OCI-LY7 (cell line): ENCODE data around the gene POU2AF3. TPM values are rescaled to one million over a fixed set of nuclear protein-coding genes. Genes with fewer than 3 reads are reported as not detected.
"Not testable (repeated sequence)": the region's sequence is repeated elsewhere in the genome, so short reads cannot be mapped to it uniquely, and the experiment has no call there.

Experiments used
- BruUV-seq: library from RNA; stranded (reverse); fragments of 400-500 nt; replicated peaks from 2 replicates; lab custom pipeline; 2021; lab: Mats Ljungman, UMichigan
- CTCF ChIA-PET: fragments of 300-600 bp; sonication (Branson Sonifier 250); formaldehyde crosslinking; loops from one replicate; lab custom pipeline; 2022; ENCODE audit warnings: antibody characterized with exemption; ENCODE audit not compliant: unreplicated experiment; lab: Charles Lee
- POLR2A ChIA-PET: fragments of 300-600 bp; sonication (Branson Sonifier 250); formaldehyde crosslinking; loops from one replicate; lab custom pipeline; 2022; ENCODE audit warnings: antibody characterized with exemption; lab: Charles Lee
- DNase-seq: peaks from one replicate; pipeline ENCODE4 v3.0.0-alpha.2; 2015; ENCODE audit warnings: low spot score
- H2AFZ ChIP-seq: fragments of 200-600 bp; sonication (generic), shearing (Covaris generic); 2 replicates; pipeline ENCODE4 v1.6.1; 2014; ENCODE audit warnings: mild to moderate bottlenecking, antibody characterized with exemption, low read length, moderate library complexity
- H3K27ac ChIP-seq: fragments of 200-600 bp; sonication (generic); 2 replicates; pipeline ENCODE4 v1.5.1; 2014; ENCODE audit warnings: mixed run types, low read depth, mild to moderate bottlenecking, moderate library complexity, low read length, inconsistent platforms; ENCODE audit not compliant: poor library complexity, severe bottlenecking
- H3K36me3 ChIP-seq: fragments of 200-600 bp; sonication (generic); 2 replicates; pipeline ENCODE4 v1.6.1; 2014; ENCODE audit warnings: mild to moderate bottlenecking, antibody characterized with exemption, low read length, moderate library complexity, mixed read lengths; ENCODE audit not compliant: insufficient read depth
- H3K4me1 ChIP-seq: fragments of 200-600 bp; sonication (generic); 2 replicates; pipeline ENCODE4 v1.5.1; 2014; ENCODE audit warnings: mild to moderate bottlenecking, low read length; ENCODE audit not compliant: insufficient read depth, poor library complexity, severe bottlenecking
- H3K4me2 ChIP-seq: fragments of 200-600 bp; sonication (generic); 2 replicates; pipeline ENCODE4 v1.6.1; 2014; ENCODE audit warnings: mild to moderate bottlenecking, low read length
- H3K4me3 ChIP-seq: fragments of 200-600 bp; sonication (generic); 2 replicates; pipeline ENCODE4 v1.5.1; 2014; ENCODE audit warnings: mild to moderate bottlenecking, low read depth, low read length; ENCODE audit not compliant: poor library complexity, severe bottlenecking
- H3K79me2 ChIP-seq: fragments of 200-600 bp; sonication (generic); 2 replicates; pipeline ENCODE4 v1.6.1; 2016; ENCODE audit warnings: low read depth, mild to moderate bottlenecking, low read length, moderate library complexity, mixed read lengths; ENCODE audit not compliant: insufficient read depth
- H3K9me2 ChIP-seq: fragments of 200-600 bp; sonication (generic); 2 replicates; pipeline ENCODE4 v1.6.1; 2016; ENCODE audit warnings: mild to moderate bottlenecking, low read length, mixed read lengths; ENCODE audit not compliant: insufficient read depth
- H3K9me3 ChIP-seq: fragments of 200-600 bp; sonication (generic); 2 replicates; pipeline ENCODE4 v1.6.1; 2014; ENCODE audit warnings: mild to moderate bottlenecking, mixed run types, low read length, mixed read lengths
- H4K20me1 ChIP-seq: fragments of 200-600 bp; sonication (generic); 2 replicates; pipeline ENCODE4 v1.6.1; 2014; ENCODE audit warnings: mild to moderate bottlenecking, antibody characterized with exemption, low read length, moderate library complexity, mixed read lengths; ENCODE audit not compliant: insufficient read depth
- CTCF ChIP-seq: fragments of 200-600 bp; sonication (generic); conservative IDR thresholded peaks from 2 replicates; pipeline ENCODE4 v1.5.1; 2014; ENCODE audit warnings: mild to moderate bottlenecking, antibody characterized with exemption, low read length, moderate library complexity, mixed read lengths
- EZH2phosphoT487 ChIP-seq: fragments of 200-600 bp; sonication (generic); IDR thresholded peaks from 2 replicates; pipeline ENCODE4 v1.6.1; 2018; ENCODE audit warnings: low read depth, borderline replicate concordance, mild to moderate bottlenecking, mixed run types, antibody characterized with exemption, low read length, moderate library complexity, mixed read lengths
- intact Hi-C: fragments of 100-400 bp; cut with micrococcal nuclease; formaldehyde crosslinking; loops from one replicate; pipeline ENCODE4 v1.10.0; 2022; ENCODE audit not compliant: unreplicated experiment
- total RNA-seq, 2 experiments: library from RNA; depleted of rRNA in 1 of 2; stranded (reverse); fragments of >200 nt in 1 of 2; shearing (Covaris generic) in 1 of 2; gene quantifications; 2 replicates each; pipeline ENCODE4 v1.2.3, GENCODE V29; 2014 to 2022

POU2AF3 gene
- total RNA-seq, 2 experiments from 2014 or later: not detected

- TF ChIP-seq CTCF (no peak), EZH2phosphoT487 (no peak)
- BruUV-seq: no TSS peak
- no peak for DNase-seq
Observed at GRCh38 chr11:111265421-111265820, 32.9 kb upstream of the POU2AF3 start.

GRCh38 chr11:111268303-111268702, 30.0 kb upstream of the POU2AF3 start:
- H3K4me2 ChIP-seq, H3K4me3 ChIP-seq, H3K9me2 ChIP-seq, H3K9me3 ChIP-seq, intact Hi-C loops, CTCF ChIA-PET, H2AFZ ChIP-seq, DNase-seq, H4K20me1 ChIP-seq, H3K27ac ChIP-seq, H3K79me2 ChIP-seq, H3K36me3 ChIP-seq, BruUV-seq: not testable (repeated sequence)
- peaks cover 51% of the 10 kb centered on the region for H3K4me1 ChIP-seq
- POLR2A ChIA-PET: interaction anchor here (1.3 to 1.4 kb wide), 2 partner anchors 14 to 111 kb away, joined by 3 to 7 read pairs; partner anchors contain the start of gene POU2AF1

More at GRCh38 chr11:111265421-111265820, 32.9 kb upstream of the POU2AF3 start:
- ChIA-PET POLR2A (interaction anchor here (0.6 to 1.1 kb wide), 6 partner anchors 23 to 354 kb away, joined by 3 to 5 read pairs (median 3); no protein-coding TSS in a partner anchor), CTCF (no interaction called here)
- Histone ChIP-seq H3K4me1 (peaks cover 23% of the 10 kb centered on the region), H3K4me3 (no peak overlapping the region), H3K27ac (no peak overlapping the region), H3K79me2 (no peaks in the 10 kb centered on the region), H2AFZ (no peak overlapping the region; the same call in 1 of the 2 replicates), H3K9me2 (no peaks in the 10 kb centered on the region), H4K20me1 (no peaks in the 10 kb centered on the region), H3K9me3 (no peaks in the 10 kb centered on the region), H3K4me2 (peak overlapping the region; percentile 29; the same call in 1 of the 2 replicates), H3K36me3 (no peaks in the 10 kb centered on the region)
- intact Hi-C loops: no loop called here

- intact Hi-C loops: no loop called here
- Histone ChIP-seq H2AFZ (no peak overlapping the region), H3K9me2 (no peaks in the 10 kb centered on the region), H3K9me3 (no peaks in the 10 kb centered on the region), H4K20me1 (no peaks in the 10 kb centered on the region), H3K27ac (no peak overlapping the region), H3K4me3 (no peak overlapping the region), H3K4me2 (no peak overlapping the region), H3K36me3 (no peaks in the 10 kb centered on the region), H3K79me2 (no peaks in the 10 kb centered on the region), H3K4me1 (peaks cover 61% of the 10 kb centered on the region)
- TF ChIP-seq EZH2phosphoT487 (no peak), CTCF (no peak)
- no peak for DNase-seq
- no TSS peak for BruUV-seq
- ChIA-PET POLR2A (interaction anchor here (0.6 to 1.4 kb wide), 6 partner anchors 13 to 677 kb away, joined by 3 to 7 read pairs (median 3); partner anchors contain the start of gene POU2AF1), CTCF (no interaction called here)
Observed at GRCh38 chr11:111269146-111269868, 29.0 kb upstream of the POU2AF3 start.
